ENCODE measurements around the gene SYNE2. TPM values are rescaled to one million over a fixed set of nuclear protein-coding genes. Genes with fewer than 3 reads are reported as not detected.

Gene SYNE2
- total and polyA plus RNA-seq, 2 of the 8 experiments (the other 6 are each of a cell fraction or from before 2014, with no cell fraction given): 32.6 to 46.1 TPM

DNA sequence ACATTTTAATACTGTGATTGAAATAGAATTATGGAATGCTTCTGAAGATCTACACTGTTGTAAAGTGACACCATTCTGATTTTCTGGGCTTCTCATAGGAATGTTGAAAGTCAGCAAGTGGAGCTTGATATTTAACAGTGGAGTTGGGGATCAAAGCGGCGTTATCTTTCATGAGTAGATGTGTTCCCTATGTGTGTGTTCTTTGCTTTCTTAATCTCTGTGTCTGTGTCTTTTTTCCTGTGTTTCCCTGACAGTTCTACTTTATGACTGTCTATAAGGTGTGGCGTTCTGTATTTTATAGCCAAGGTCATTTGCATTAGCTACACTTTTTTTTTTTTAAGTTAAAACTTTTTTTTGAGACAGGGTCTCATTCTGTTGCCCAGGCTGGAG is 24.7 kb downstream of the SYNE2 start:
- Histone ChIP-seq H2BK20ac (ENCODE audit: low read length) (no peak overlapping the region), H4K8ac (ENCODE audit: extremely low read depth, insufficient read depth, low read length) (no peak overlapping the region), H3K23me2 (ENCODE audit: low read depth, low read length) (no peaks in the 10 kb centered on the region), H4K91ac (replicated peaks; ENCODE audit: insufficient read length, low read length) (no peak overlapping the region), H4K20me1 (replicated peaks in 1 of 2; ENCODE audit: control insufficient read depth in 1 of 2, insufficient read depth in 2 of 2, low read length in 2 of 2) (peaks cover 0 to 1% of the 10 kb centered on the region in 2 experiments), H2BK12ac (ENCODE audit: low read depth, low read length) (no peak overlapping the region), H3K23ac (ENCODE audit: insufficient read length) (no peak overlapping the region), H2AFZ (ENCODE audit: low read length) (no peak overlapping the region), H3K14ac (ENCODE audit: insufficient read length) (no peak overlapping the region), H2BK5ac (ENCODE audit: low read depth, low read length) (no peak overlapping the region), H3K9ac (replicated peaks in 1 of 4; ENCODE audit: extremely low read depth in 1 of 4, low read depth in 3 of 4, low read length in 3 of 4) (no peak overlapping the region), H3K27ac (ENCODE audit: low read depth, low read length) (no peak overlapping the region), H3K4me3 (ENCODE audit: extremely low read depth in 1 of 4, insufficient read depth in 2 of 4, low read depth in 3 of 4, low read length in 4 of 4) (no peak overlapping the region), H3K4me1 (replicated peaks in 1 of 4; ENCODE audit: control insufficient read depth in 3 of 4, insufficient read depth in 4 of 4, low read length in 3 of 4) (no peaks in the 10 kb centered on the region; a peak in 2 of 7 replicates), H2AK5ac (ENCODE audit: low read depth, low read length) (no peak overlapping the region), H2BK120ac (replicated peaks; ENCODE audit: low read depth, low read length) (no peak overlapping the region), H3K4me2 (ENCODE audit: insufficient read depth in 1 of 2, low read depth in 2 of 2, low read length in 2 of 2) (no peak overlapping the region), H3K79me2 (ENCODE audit: control insufficient read depth in 1 of 2, insufficient read depth in 2 of 2, low read length in 2 of 2) (peaks cover 0 to 51% of the 10 kb centered on the region in 2 experiments; a peak in 2 of 4 replicates), H3K9me3 (ENCODE audit: insufficient read depth in 2 of 2, low read depth in 1 of 2, low read length in 1 of 2) (no peaks in the 10 kb centered on the region), H3K18ac (ENCODE audit: extremely low read depth, low read length) (no peak overlapping the region), H3K36me3 (ENCODE audit: control insufficient read depth in 2 of 4, insufficient read depth in 4 of 4, low read length in 3 of 4) (no peaks in the 10 kb centered on the region), H4K5ac (ENCODE audit: insufficient read length, low read depth, low read length) (no peak overlapping the region), H3K56ac (replicated peaks; ENCODE audit: insufficient read length, low read depth, low read length) (no peak overlapping the region), H3K79me1 (ENCODE audit: low read depth, low read length) (peaks cover 5% of the 10 kb centered on the region; the same call in 1 of the 2 replicates), H2BK15ac (ENCODE audit: low read length) (no peak overlapping the region), H3K4ac (replicated peaks; ENCODE audit: insufficient read length, low read depth, low read length) (no peak overlapping the region), H3K27me3 (replicated peaks in 1 of 4; ENCODE audit: control insufficient read depth in 3 of 4, extremely low read depth in 1 of 4, insufficient read depth in 3 of 4, low read length in 3 of 4) (no peaks in the 10 kb centered on the region)
- DNase-seq (ENCODE audit: low read depth in 1 of 2, low spot score in 2 of 2) (no peak), FAIRE-seq (no peak)
- CTCF ChIA-PET (ENCODE audit: partially characterized antibody): no interaction called here
- POLR2A ChIA-PET (ENCODE audit: partially characterized antibody): interaction anchor here (0.6 kb wide), 1 partner anchor 87 kb away, joined by 3 read pairs; no protein-coding TSS in a partner anchor
- 89% methylated on average over 3 of the region's 3 CpGs; no CpG with 5 or more reads in 1 of the 2 experiments for WGBS, 2 experiments (ENCODE audit: extremely low coverage in 1 of 2, insufficient coverage in 1 of 2, insufficient read length in 1 of 2, insufficient replicate concordance in 2 of 2, low coverage in 1 of 2, low lambda C conversion rate in 2 of 2, missing lambda C conversion rate in 1 of 2)
- TF ChIP-seq, protein P1, sequence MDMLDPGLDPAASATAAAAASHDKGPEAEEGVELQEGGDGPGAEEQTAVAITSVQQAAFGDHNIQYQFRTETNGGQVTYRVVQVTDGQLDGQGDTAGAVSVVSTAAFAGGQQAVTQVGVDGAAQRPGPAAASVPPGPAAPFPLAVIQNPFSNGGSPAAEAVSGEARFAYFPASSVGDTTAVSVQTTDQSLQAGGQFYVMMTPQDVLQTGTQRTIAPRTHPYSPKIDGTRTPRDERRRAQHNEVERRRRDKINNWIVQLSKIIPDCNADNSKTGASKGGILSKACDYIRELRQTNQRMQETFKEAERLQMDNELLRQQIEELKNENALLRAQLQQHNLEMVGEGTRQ (IDR thresholded peaks at IDR 0.05; ENCODE audit: low read length): no peak
- TF ChIP-seq HDAC2 (IDR thresholded peaks at IDR 0.05; ENCODE audit: borderline replicate concordance in 1 of 2, low read depth in 2 of 2, low read length in 2 of 2): no peak
- TF ChIP-seq, protein P2, sequence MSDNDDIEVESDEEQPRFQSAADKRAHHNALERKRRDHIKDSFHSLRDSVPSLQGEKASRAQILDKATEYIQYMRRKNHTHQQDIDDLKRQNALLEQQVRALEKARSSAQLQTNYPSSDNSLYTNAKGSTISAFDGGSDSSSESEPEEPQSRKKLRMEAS (IDR thresholded peaks at IDR 0.05): no peak
- no peak for TF ChIP-seq RFX5 (IDR thresholded peaks at IDR 0.05; ENCODE audit: borderline replicate concordance, low read depth, low read length)
- no peak for TF ChIP-seq SP2 (IDR thresholded peaks at IDR 0.05; ENCODE audit: low read length)
- no peak for TF ChIP-seq POU5F1 (IDR thresholded peaks at IDR 0.05; ENCODE audit: low read depth, low read length)
- TF ChIP-seq, protein P3, sequence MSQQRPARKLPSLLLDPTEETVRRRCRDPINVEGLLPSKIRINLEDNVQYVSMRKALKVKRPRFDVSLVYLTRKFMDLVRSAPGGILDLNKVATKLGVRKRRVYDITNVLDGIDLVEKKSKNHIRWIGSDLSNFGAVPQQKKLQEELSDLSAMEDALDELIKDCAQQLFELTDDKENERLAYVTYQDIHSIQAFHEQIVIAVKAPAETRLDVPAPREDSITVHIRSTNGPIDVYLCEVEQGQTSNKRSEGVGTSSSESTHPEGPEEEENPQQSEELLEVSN (IDR thresholded peaks at IDR 0.05): no peak
- TF ChIP-seq ASH2L (IDR thresholded peaks at IDR 0.05; ENCODE audit: low read length): no peak
- TF ChIP-seq EGR1 (IDR thresholded peaks at IDR 0.05; ENCODE audit: borderline replicate concordance, low read depth, low read length): no peak
- TF ChIP-seq SUZ12 (IDR thresholded peaks at IDR 0.05; ENCODE audit: low read length): no peak

Data from H1 (cell line).